GM23338 (cell line): ENCODE data around the gene HPCA. TPM values are rescaled to one million over a fixed set of nuclear protein-coding genes. Genes with fewer than 3 reads are reported as not detected.

Source experiments
- ATAC-seq: fragments of 200-7000 bp; cut with Tn5 transposase; 3 replicates; pipeline ENCODE4 v1.9.1; 2020
- DNase-seq: peaks from one replicate; pipeline ENCODE4 v3.0.0-alpha.2; 2015; ENCODE audit warnings: low spot score
- H2AFZ ChIP-seq: fragments of 200-600 bp; sonication (generic); 2 replicates; pipeline ENCODE4 v1.8.0; 2016; ENCODE audit warnings: antibody characterized with exemption, mild to moderate bottlenecking, moderate library complexity
- H3F3A ChIP-seq: fragments of 200-600 bp; sonication (generic); replicated peaks from 2 replicates; pipeline ENCODE4 v1.8.0; 2017; ENCODE audit warnings: antibody characterized with exemption, mixed run types, low read depth
- H3K27ac ChIP-seq: fragments of 200-600 bp; sonication (generic); 2 replicates; pipeline ENCODE4 v1.6.1; 2016; ENCODE audit warnings: low read depth
- H3K27me3 ChIP-seq: fragments of 200-600 bp; sonication (generic); 2 replicates; pipeline ENCODE4 v1.8.0; 2016; ENCODE audit warnings: mild to moderate bottlenecking, mixed run types, moderate library complexity; ENCODE audit not compliant: insufficient read depth
- H3K36me3 ChIP-seq: fragments of 200-600 bp; sonication (generic); 2 replicates; pipeline ENCODE4 v1.8.0; 2016; ENCODE audit warnings: mild to moderate bottlenecking; ENCODE audit not compliant: insufficient read depth
- H3K4me1 ChIP-seq: fragments of 200-600 bp; sonication (generic); 2 replicates; pipeline ENCODE4 v1.8.0; 2016; ENCODE audit warnings: mild to moderate bottlenecking, moderate library complexity; ENCODE audit not compliant: insufficient read depth
- H3K4me2 ChIP-seq: fragments of 200-600 bp; sonication (generic); 2 replicates; pipeline ENCODE4 v1.7.1; 2017; ENCODE audit warnings: mixed run types
- H3K4me3 ChIP-seq: fragments of 200-600 bp; sonication (generic); 2 replicates; pipeline ENCODE4 v1.6.1; 2016; ENCODE audit warnings: mixed run types
- H3K79me2 ChIP-seq: fragments of 200-600 bp; sonication (generic); replicated peaks from 2 replicates; pipeline ENCODE4 v1.8.0; 2017; ENCODE audit warnings: mild to moderate bottlenecking; ENCODE audit not compliant: insufficient read depth
- H3K9me2 ChIP-seq: fragments of 200-600 bp; sonication (generic); 2 replicates; pipeline ENCODE4 v1.8.0; 2017; ENCODE audit not compliant: insufficient read depth
- H4K20me1 ChIP-seq: fragments of 200-600 bp; sonication (generic); replicated peaks from 2 replicates; pipeline ENCODE4 v1.8.0; 2017; ENCODE audit warnings: mild to moderate bottlenecking; ENCODE audit not compliant: insufficient read depth
- H3K27ac Mint-ChIP-seq: 2 replicates; pipeline ENCODE4 v1.8.0; 2020; ENCODE audit warnings: inconsistent platforms, mild to moderate bottlenecking, moderate library complexity, mixed read lengths
- H3K27me3 Mint-ChIP-seq: 3 replicates; pipeline ENCODE4 v1.8.0; 2022; ENCODE audit warnings: low read depth, mild to moderate bottlenecking, moderate library complexity, mixed read lengths, inconsistent platforms; ENCODE audit not compliant: insufficient read depth, poor library complexity
- H3K36me3 Mint-ChIP-seq: 3 replicates; pipeline ENCODE4 v1.8.0; 2021; ENCODE audit warnings: low read depth, mild to moderate bottlenecking, inconsistent platforms, moderate library complexity, mixed read lengths
- H3K4me1 Mint-ChIP-seq: 3 replicates; pipeline ENCODE4 v1.8.0; 2020; ENCODE audit warnings: mild to moderate bottlenecking, inconsistent platforms, mixed read lengths
- H3K4me3 Mint-ChIP-seq: 3 replicates; pipeline ENCODE4 v1.8.0; 2021; ENCODE audit warnings: moderate library complexity, mild to moderate bottlenecking, inconsistent platforms, mixed read lengths
- H3K9me3 Mint-ChIP-seq: 3 replicates; pipeline ENCODE4 v1.8.0; 2020; ENCODE audit warnings: moderate library complexity, mild to moderate bottlenecking, inconsistent platforms, mixed read lengths
- ETS1 ChIP-seq: IDR thresholded peaks from 2 replicates; pipeline ENCODE4 v1.6.1; 2016; ENCODE audit warnings: antibody characterized with exemption
- EZH2 ChIP-seq: fragments of 200-600 bp; sonication (generic); IDR thresholded peaks from one replicate; pipeline ENCODE4 v1.8.0; 2017; ENCODE audit warnings: antibody characterized with exemption, mild to moderate bottlenecking, low read depth; ENCODE audit not compliant: unreplicated experiment
- REST ChIP-seq: IDR thresholded peaks from one replicate; pipeline ENCODE4 v1.6.1; 2018; ENCODE audit warnings: antibody characterized with exemption; ENCODE audit not compliant: unreplicated experiment
- STAT1 ChIP-seq: IDR thresholded peaks from one replicate; pipeline ENCODE4 v1.6.1; 2016; ENCODE audit warnings: antibody characterized with exemption; ENCODE audit not compliant: unreplicated experiment
- ZNF114 ChIP-seq: fragments of 250-450 bp; sonication (Bioruptor Pico); IDR thresholded peaks from 2 replicates; pipeline ENCODE4 v1.5.0; 2020; ENCODE audit warnings: mild to moderate bottlenecking, moderate library complexity
- ZNF331 ChIP-seq: fragments of 250-450 bp; sonication (Bioruptor Pico); IDR thresholded peaks from 2 replicates; pipeline ENCODE4 v1.5.0; 2020; ENCODE audit warnings: low read depth, mild to moderate bottlenecking, moderate library complexity
- polyA plus RNA-seq: library from polyadenylated mRNA; unstranded; fragments of >200 nt; fragmentation: Nextera tagmentation; extraction: Ambion mirVana; gene quantifications from 2 replicates; pipeline ENCODE4 v1.2.1, GENCODE V29; 2016
- total RNA-seq: library from RNA; depleted of rRNA; stranded (reverse); fragments of >200 nt; shearing (Covaris generic); gene quantifications from 2 replicates; pipeline ENCODE4 v1.2.3, GENCODE V29; 2014

HPCA gene
- total and polyA plus RNA-seq, 2 experiments from 2014 or later = 0.35 to 0.82 TPM

- Mint-ChIP-seq H3K27me3 (peaks cover 3% of the 10 kb centered on the region), H3K4me1 (no peaks in the 10 kb centered on the region; the same call in 2 of the 3 replicates), H3K9me3 (peaks cover 2% of the 10 kb centered on the region; the same call in 1 of the 3 replicates), H3K27ac (no peak overlapping the region), H3K36me3 (peaks cover 31% of the 10 kb centered on the region), H3K4me3 (no peak overlapping the region)
- H3K4me2 ChIP-seq = no peak overlapping the region
- DNase-seq (no peak), ATAC-seq (peak; percentile 34; the same call in 1 of the 3 replicates)
- peaks cover 14% of the 10 kb centered on the region for H3K36me3 ChIP-seq
- no peaks in the 10 kb centered on the region for H3K27me3 ChIP-seq
- peaks cover 5% of the 10 kb centered on the region for H4K20me1 ChIP-seq
- H3K4me1 ChIP-seq = no peaks in the 10 kb centered on the region; the same call in 1 of the 2 replicates
- H3F3A ChIP-seq = 0 out of 2 replicates have a peak, but pooled peaks cover 4% of the 10 kb centered on the region
- no peak overlapping the region for H3K4me3 ChIP-seq
- H3K9me2 ChIP-seq = no peaks in the 10 kb centered on the region
- H2AFZ ChIP-seq = no peak overlapping the region
- no peak overlapping the region for H3K27ac ChIP-seq
- no peaks in the 10 kb centered on the region for H3K79me2 ChIP-seq
- TF ChIP-seq ETS1 = no peak
- TF ChIP-seq ZNF331 = no peak
- TF ChIP-seq STAT1 = no peak
- TF ChIP-seq REST = no peak
Measured at GRCh38 chr1:32848354-32849063, 37.8 kb upstream of the HPCA start.

- H3K27ac Mint-ChIP-seq = no peak overlapping the region
- Histone ChIP-seq H3K4me2 (no peak overlapping the region), H3F3A (no peaks in the 10 kb centered on the region), H3K4me1 (no peaks in the 10 kb centered on the region), H3K79me2 (no peaks in the 10 kb centered on the region), H3K27me3 (no peaks in the 10 kb centered on the region), H2AFZ (no peak overlapping the region), H3K4me3 (no peak overlapping the region), H3K9me2 (no peaks in the 10 kb centered on the region), H4K20me1 (peaks cover 14% of the 10 kb centered on the region; the same call in 1 of the 2 replicates), H3K27ac (no peak overlapping the region), H3K36me3 (peaks cover 11% of the 10 kb centered on the region; the same call in 1 of the 2 replicates)
- DNase-seq = no peak
- no peak for ATAC-seq
- H3K36me3 Mint-ChIP-seq = peaks cover 40% of the 10 kb centered on the region
- no peak for TF ChIP-seq ZNF114 (CRISPR knock-in tag)
- peak; percentile 9 for TF ChIP-seq REST
- no peak for TF ChIP-seq EZH2
- no peak overlapping the region for H3K4me3 Mint-ChIP-seq
- peaks cover 3% of the 10 kb centered on the region for H3K27me3 Mint-ChIP-seq
- H3K9me3 Mint-ChIP-seq = no peaks in the 10 kb centered on the region
- H3K4me1 Mint-ChIP-seq = no peaks in the 10 kb centered on the region; the same call in 2 of the 3 replicates
Measured at GRCh38 chr1:32855861-32856617, 30.3 kb upstream of the HPCA start.
